NCI-H1092 treated with DMSO at 0.1 percent for 48 hours (cell line): ENCODE data around the gene BABAM2.

Source experiments
- DNase-seq: peaks from one replicate; lab custom pipeline; 2025; lab: John Stamatoyannopoulos, UW

BABAM2 gene

DNA sequence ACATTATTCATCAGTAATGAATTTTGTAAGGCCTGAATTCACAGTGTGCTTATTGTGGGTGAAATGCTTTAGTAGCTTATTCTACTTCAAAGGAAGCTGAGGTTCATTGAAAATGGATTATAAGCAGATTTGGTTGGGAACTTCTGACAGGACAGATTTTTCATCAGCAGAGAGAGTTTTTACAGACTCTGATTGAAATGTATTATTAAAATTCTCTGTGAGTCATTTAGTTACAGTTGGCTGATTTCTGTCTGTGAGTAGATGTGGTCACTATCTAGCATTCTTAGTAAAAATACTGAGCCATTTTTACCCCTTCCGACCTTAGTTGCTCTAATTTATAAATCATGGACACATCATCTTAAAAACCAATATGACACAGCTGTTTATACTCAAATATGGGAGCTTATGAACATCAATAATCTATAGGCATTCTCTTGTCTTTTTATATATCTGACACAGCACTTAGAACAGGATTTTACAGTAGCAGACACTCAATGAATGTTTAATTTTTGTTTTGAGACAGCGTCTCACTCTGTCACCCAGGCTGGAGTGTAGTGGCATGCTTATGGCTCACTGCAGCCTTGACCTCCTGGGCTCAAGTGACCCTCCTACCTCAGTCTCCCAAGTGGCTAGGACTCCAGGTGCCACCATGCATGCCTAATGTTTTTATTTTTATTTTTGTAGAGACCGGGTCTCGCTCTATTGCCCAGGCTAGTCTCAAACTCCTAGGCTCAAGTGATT lies 239.6 kb downstream of the BABAM2 start:
- no peak for DNase-seq

GRCh38 chr2:28133778-28134177 lies 243.2 kb downstream of the BABAM2 start:
- DNase-seq: no peak

- DNase-seq: no peak
These were observed 243.8 kb downstream of the BABAM2 start for GRCh38 chr2:28134262-28134812.

GRCh38 chr2:28134857-28135256 lies 244.3 kb downstream of the BABAM2 start:
- no peak for DNase-seq

GRCh38 chr2:28135324-28135723 lies 244.8 kb downstream of the BABAM2 start:
- DNase-seq: no peak

DNA sequence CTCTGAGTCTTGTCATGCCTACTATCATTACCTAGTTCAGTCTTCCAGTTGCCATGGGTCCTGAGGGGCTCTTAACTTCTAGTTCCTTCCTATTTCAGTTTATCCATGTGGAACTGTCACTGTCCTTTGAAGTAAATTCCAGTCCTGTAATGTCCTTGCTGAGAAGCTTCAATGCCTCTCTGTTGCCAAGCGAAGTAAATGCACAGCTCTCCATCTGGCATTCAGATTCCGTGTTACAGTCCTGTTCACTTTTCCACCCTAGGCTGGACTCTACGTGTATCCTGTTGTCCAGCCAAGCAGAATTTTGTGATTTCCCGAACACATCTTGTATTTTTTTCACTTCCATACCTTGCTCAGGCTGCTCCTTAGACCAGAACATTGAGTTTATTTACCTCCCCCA lies 245.3 kb downstream of the BABAM2 start:
- no peak for DNase-seq

DNA sequence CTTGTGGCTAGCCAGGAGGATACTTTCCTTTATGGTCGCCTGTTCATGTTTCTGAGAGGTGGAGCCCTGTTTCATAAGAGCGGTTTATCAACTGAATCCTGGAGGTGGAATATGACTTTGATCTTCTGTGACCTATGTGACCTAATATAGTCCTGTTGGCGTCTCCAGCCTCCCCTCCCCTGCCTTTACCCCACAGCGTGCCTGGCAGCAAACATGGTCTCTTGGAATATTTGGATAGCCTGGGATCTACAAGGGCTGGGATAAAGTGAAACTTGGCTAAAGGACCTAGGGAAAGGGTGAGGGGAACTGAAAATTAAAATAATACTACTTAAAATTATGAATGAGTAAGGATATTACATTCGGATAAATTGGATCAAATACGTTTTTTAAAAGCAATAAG lies 246.0 kb downstream of the BABAM2 start:
- no peak for DNase-seq

GRCh38 chr2:28137221-28137620 lies 246.7 kb downstream of the BABAM2 start:
- DNase-seq: no peak

GRCh38 chr2:28142386-28142785 lies 251.9 kb downstream of the BABAM2 start:
- no peak for DNase-seq

- DNase-seq: no peak
These were observed 257.5 kb downstream of the BABAM2 start for GRCh38 chr2:28148000-28148399.

DNA sequence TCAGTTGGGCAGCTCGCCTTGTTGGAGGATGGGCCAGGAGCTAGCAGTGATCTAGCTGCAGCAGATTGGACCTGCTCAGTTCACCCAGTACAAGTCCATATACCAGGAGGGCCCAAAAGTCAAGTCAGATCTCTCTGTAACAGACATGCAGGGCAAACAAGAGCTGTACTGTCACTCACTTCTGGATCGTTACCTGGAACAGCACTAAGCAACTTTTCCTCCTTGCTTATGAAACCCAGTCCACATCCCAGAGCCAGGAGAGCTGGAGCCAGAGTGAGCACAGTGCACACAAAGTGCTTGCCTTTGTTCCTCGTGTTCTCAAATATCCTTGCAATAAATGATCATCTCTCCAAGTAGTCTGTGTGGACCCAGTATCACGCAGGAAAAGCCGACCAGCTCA lies 258.0 kb downstream of the BABAM2 start:
- DNase-seq: no peak

GRCh38 chr2:28150236-28150915 lies 259.8 kb downstream of the BABAM2 start:
- DNase-seq: no peak

GRCh38 chr2:28150994-28151393 lies 260.5 kb downstream of the BABAM2 start:
- no peak for DNase-seq

DNA sequence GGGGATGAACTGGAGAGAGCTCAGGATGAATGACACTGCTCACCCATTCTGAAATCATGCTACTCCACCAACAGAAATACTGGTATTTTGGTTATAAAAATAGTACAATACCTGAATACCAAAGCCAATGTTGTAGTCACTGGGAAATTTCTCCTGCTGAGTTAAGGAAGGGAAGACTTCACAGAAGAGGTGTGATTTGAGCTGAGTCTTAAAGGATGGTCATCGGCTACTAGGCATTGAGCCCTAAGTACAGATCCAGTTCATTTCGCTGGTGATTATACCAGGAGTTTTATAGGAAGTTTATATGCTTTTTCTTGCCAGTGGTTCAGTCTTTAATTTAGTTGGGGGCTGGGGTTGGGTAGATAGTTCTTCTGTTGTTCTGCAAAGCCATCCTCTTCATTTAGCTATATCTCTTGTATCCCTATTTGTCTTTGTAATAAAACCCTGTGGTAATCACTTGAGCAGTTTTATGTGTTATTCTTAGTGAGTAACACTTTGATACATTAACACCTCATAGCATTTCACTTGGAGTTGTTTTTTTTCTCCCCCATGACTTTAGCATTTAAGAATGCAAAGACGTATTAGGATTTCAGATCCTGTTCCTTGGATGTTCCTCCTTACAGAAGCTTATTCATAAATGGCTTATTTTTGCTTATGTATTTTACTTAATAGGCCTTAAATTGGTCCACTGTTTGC lies 262.2 kb downstream of the BABAM2 start:
- DNase-seq: no peak

- no peak for DNase-seq
These were observed 263.3 kb downstream of the BABAM2 start for GRCh38 chr2:28153851-28154250.

DNA sequence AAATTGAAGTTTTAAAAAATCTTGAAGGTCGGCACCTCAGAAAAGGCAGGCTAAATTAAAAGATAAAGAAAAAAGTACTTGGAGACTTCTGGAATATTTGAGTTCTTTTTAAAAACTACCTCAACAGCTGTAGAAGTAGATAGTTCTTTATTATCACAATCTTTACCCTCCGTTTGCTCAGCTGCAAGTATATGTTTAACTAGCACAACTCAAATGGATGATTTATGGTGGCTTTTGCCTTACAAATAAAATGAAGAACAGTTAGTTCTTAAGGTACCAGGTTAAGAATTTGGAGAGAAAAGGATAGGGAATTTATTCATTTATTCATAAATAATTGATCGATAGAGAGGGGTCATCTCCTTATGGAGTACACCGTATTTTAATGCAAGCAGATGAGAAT lies 264.6 kb downstream of the BABAM2 start:
- DNase-seq: no peak

- DNase-seq: no peak
These were observed 265.1 kb downstream of the BABAM2 start for GRCh38 chr2:28155627-28156026.

GRCh38 chr2:28158791-28159190 lies 268.3 kb downstream of the BABAM2 start:
- no peak for DNase-seq

- no peak for DNase-seq
These were observed 270.5 kb downstream of the BABAM2 start for GRCh38 chr2:28160986-28161425.

- DNase-seq: no peak
These were observed 270.9 kb downstream of the BABAM2 start for GRCh38 chr2:28161466-28161865.

DNA sequence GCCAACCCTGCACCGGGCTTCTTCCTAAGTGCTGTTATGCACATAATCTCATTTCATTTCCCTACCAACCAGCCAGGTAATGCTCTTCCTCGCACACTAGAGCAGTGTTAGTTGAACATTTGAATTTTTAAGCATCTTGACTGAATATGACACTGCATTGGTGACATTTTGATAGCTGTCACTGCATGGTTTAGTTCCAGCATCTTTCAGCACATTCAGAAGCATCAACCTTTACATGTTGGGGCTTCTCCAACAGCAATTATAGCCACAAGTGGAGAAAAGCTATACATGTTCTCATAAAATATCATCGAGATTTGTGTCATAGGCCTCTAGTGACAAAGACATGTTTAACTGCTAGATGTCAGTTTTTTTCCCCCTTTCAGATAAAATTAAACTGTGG lies 272.0 kb downstream of the BABAM2 start:
- DNase-seq: no peak

DNA sequence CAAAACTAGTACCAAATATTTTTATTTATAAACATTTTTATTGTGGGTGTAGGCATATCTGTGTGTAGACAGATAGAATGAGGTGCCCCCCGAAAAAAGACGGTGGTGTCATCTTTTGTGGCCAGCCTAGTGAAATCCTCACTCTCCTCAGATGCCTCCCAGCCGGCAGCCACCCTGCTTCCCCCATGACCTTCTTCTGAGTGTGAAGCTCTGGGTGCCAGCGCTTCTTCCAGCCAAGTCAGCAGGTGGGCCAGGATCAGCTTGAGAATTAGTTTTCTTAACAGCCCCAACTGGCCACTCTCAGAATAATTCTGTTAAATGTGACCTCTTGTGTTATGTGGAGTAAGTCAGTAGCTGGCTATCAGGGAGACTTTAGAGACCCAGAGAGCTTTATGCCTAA lies 272.5 kb downstream of the BABAM2 start:
- no peak for DNase-seq
